Kidney (tissue), 14 donors: Measurements from ENCODE around the gene GRK4. TPM values are rescaled to one million over a fixed set of nuclear protein-coding genes. Genes with fewer than 3 reads are reported as not detected.

ENCODE experiments used
- DNase-seq, 5 donors: peaks; one replicate each; pipeline ENCODE4 v3.0.0-alpha.2; 2013 to 2020
- FAIRE-seq: peaks from 2 replicates; lab custom pipeline; 2012; peaks lifted over from hg19 to GRCh38; lab: Jason Lieb, UNC
- H3K27ac ChIP-seq, 2 donors: one replicate each; pipeline ENCODE4 v1.7.0; 2013; ENCODE audit warnings: low read depth in 2 of 2, low read length in 2 of 2, inconsistent platforms in 1 of 2
- H3K27me3 ChIP-seq: one replicate; pipeline ENCODE4 v1.7.1; 2013; ENCODE audit warnings: low read length, inconsistent platforms; ENCODE audit not compliant: control insufficient read depth, insufficient read depth
- H3K36me3 ChIP-seq, 3 donors: one replicate each; pipeline versions ENCODE4 v1.7.0 to v1.7.1; 2013; ENCODE audit warnings: low read length in 3 of 3, control low read depth in 1 of 3, inconsistent platforms in 1 of 3; ENCODE audit not compliant: insufficient read depth in 3 of 3, control insufficient read depth in 2 of 3
- H3K4me1 ChIP-seq, 3 donors: one replicate each; pipeline versions ENCODE4 v1.7.0 to v1.7.1; 2013; ENCODE audit warnings: low read length in 3 of 3, inconsistent platforms in 1 of 3, low read depth in 1 of 3; ENCODE audit not compliant: control insufficient read depth in 2 of 3, insufficient read depth in 2 of 3
- H3K4me3 ChIP-seq, 3 donors: one replicate each; pipeline versions ENCODE4 v1.7.0 to v1.8.1; 2013; ENCODE audit warnings: low read length in 3 of 3, control low read depth in 1 of 3, inconsistent platforms in 1 of 3
- H3K9ac ChIP-seq, 3 donors: one replicate each; pipeline versions ENCODE4 v1.7.0 to v1.7.1; 2013; ENCODE audit warnings: low read length in 3 of 3, control low read depth in 1 of 3, inconsistent platforms in 1 of 3
- H3K9me3 ChIP-seq, 3 donors: one replicate each; pipeline versions ENCODE4 v1.7.0 to v1.7.1; 2013; ENCODE audit warnings: low read length in 3 of 3, control low read depth in 1 of 3, inconsistent platforms in 1 of 3; ENCODE audit not compliant: control insufficient read depth in 2 of 3, insufficient read depth in 1 of 3
- intact Hi-C: fragments of 100-400 bp; cut with DNase I; formaldehyde crosslinking; loops from one replicate; pipeline ENCODE4 v1.11.1; 2022
- polyA plus RNA-seq: library from polyadenylated mRNA; stranded (reverse); fragments of 350-450 nt; fragmentation: Illumina TruSeq; extraction: RNeasy Lipid Tissue Mini Kit (QIAGEN cat#74804); gene quantifications from one replicate; pipeline ENCODE4 v1.2.3, GENCODE V29; 2014; ENCODE audit warnings: low read depth, low replicate concordance; ENCODE audit not compliant: insufficient read depth
- total RNA-seq: library from RNA; stranded (reverse); fragmentation: NEBNext Ultra II Directional; extraction: Animal tissue kit (Norgen Biotek cat#: 25700); gene quantifications from one replicate; pipeline ENCODE4 v1.2.1, GENCODE V29; 2021
- TF ChIP-seq, protein P1 (sequence below): IDR thresholded peaks from 3 replicates; pipeline ENCODE4 v1.5.1; 2012; ENCODE audit warnings: mild to moderate bottlenecking, moderate library complexity, borderline replicate concordance; ENCODE audit not compliant: insufficient read depth; ENCODE audit errors: extremely low read depth
- donor health status: control.
- donor health status: control.
- donor health status: control.
- donor health status: control.
- donor health status: control.
- donor health status: DM: yes; HTN: yes; CAD: no.
- donor health status: Normal renal cell carcinoma (clear cell type).

Gene GRK4
- total and polyA plus RNA-seq, 2 donors from 2014 or later: 4.3 TPM

DNA sequence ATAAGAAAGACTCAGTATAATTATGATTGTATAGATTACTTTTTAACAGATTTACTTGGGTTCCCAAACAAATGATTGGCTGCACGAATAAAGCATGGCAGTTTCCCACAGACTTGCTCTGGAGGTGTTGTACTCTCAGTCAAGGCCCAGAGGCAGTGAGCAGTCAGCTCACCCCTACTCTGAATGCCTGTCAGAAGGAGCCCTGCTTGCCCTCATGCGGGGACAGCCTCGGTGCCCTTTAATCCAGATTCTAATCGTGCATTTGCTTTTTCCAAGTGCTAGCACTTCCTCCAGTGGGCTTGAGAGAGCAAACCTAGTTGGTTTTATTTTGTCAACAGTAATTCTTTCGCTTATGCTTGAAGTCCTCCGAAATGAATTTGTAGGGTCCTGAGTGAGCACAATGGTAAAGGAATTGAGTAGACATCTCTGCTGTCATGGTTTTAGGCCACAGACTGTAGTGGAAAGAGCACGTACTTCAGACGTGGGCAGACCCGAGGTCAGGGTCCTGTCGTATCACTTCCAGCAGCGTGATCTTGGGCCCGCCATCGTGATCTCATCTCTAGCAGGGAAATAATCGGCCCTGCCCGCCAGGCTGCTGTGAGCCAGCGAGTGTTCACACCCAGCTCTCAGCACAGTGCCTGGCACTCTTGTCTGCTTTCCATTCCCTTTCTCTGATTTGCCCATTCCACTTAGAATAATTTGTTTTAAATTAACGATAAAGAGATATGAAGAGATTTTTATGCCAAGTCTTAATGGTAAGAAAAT is 48.3 kb downstream of the GRK4 start:
- DNase-seq (no peak), FAIRE-seq (no peak)
- Histone ChIP-seq H3K9ac (no peak overlapping the region), H3K4me1 (no peaks in the 10 kb centered on the region), H3K36me3 (no peaks in the 10 kb centered on the region), H3K27me3 (no peaks in the 10 kb centered on the region), H3K4me3 (no peak overlapping the region), H3K27ac (no peak overlapping the region), H3K9me3 (no peaks in the 10 kb centered on the region)
- intact Hi-C loops: no loop called here
- TF ChIP-seq, protein P1, sequence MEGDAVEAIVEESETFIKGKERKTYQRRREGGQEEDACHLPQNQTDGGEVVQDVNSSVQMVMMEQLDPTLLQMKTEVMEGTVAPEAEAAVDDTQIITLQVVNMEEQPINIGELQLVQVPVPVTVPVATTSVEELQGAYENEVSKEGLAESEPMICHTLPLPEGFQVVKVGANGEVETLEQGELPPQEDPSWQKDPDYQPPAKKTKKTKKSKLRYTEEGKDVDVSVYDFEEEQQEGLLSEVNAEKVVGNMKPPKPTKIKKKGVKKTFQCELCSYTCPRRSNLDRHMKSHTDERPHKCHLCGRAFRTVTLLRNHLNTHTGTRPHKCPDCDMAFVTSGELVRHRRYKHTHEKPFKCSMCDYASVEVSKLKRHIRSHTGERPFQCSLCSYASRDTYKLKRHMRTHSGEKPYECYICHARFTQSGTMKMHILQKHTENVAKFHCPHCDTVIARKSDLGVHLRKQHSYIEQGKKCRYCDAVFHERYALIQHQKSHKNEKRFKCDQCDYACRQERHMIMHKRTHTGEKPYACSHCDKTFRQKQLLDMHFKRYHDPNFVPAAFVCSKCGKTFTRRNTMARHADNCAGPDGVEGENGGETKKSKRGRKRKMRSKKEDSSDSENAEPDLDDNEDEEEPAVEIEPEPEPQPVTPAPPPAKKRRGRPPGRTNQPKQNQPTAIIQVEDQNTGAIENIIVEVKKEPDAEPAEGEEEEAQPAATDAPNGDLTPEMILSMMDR: no peak

DNA sequence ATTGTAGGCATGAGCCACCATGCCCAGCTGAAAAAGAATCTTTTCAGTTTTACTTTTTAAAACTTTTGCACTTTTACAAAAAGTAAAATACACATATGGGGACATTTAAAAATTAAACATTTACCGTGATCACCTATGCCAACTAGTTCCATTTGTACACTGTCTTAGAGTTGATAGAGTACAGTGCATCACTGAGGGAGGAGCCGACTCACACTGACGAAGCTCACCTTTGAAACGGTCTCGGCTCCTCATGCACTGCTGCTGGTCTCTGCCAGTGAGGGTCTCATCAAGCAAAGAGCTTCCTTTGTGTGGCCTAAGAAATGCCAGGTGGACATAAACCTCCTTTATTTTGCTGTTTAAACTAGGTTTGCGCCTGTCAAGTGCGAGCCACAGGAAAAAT is 50.0 kb downstream of the GRK4 start:
- Histone ChIP-seq H3K4me3 (no peak overlapping the region), H3K36me3 (no peaks in the 10 kb centered on the region), H3K27me3 (no peaks in the 10 kb centered on the region), H3K4me1 (no peaks in the 10 kb centered on the region), H3K27ac (no peak overlapping the region), H3K9me3 (no peaks in the 10 kb centered on the region), H3K9ac (no peak overlapping the region)
- intact Hi-C loops: no loop called here
- TF ChIP-seq, protein P1: no peak
- DNase-seq: no peak
- FAIRE-seq: no peak

DNA sequence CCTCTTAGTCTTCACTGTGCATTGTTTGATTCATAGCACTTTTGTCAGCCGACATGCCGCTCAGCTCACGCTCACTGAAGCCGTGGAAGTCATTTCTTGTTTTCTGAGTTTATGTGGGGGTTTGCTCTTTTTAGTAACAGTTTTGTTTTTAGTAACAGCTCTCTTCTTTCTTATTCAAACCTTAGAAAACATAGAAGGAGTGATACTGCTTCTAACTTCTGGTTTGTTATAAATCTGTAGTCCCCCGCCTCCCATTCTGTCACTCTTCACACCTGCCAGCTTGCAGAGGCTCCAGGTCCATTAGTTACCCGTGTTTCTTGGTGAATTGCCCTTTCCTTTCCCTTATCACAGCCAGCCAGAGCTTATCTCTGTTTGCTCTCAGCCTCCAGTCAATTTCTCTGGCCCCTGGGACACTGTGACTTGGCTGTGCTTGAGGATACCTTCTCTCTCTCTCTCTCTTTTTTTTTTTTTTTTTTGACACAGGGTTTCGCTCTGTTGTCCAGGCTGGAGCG is 50.5 kb downstream of the GRK4 start:
- Histone ChIP-seq H3K27me3 (no peaks in the 10 kb centered on the region), H3K27ac (no peak overlapping the region), H3K4me1 (no peaks in the 10 kb centered on the region), H3K36me3 (no peaks in the 10 kb centered on the region), H3K4me3 (no peak overlapping the region), H3K9ac (no peak overlapping the region), H3K9me3 (no peaks in the 10 kb centered on the region)
- intact Hi-C loops: no loop called here
- TF ChIP-seq, protein P1: no peak
- peak in 1 of 5 donors; percentile 9 for DNase-seq
- no peak for FAIRE-seq
